Left cardiac atrium (tissue), 4 donors: ENCODE data around the gene RIT2. TPM values are rescaled to one million over a fixed set of nuclear protein-coding genes. Genes with fewer than 3 reads are reported as not detected.

Source experiments
- ATAC-seq, 2 donors: fragments of 200-7000 bp; cut with Tn5 transposase; one replicate each; pipeline ENCODE4 v1.9.1; 2020; ENCODE audit warnings: mild to moderate bottlenecking in 2 of 2, moderate library complexity in 2 of 2
- DNase-seq: peaks from one replicate; pipeline ENCODE4 v3.0.0-alpha.2; 2020
- intact Hi-C, 2 donors: fragments of 100-400 bp; cut with DNase I; formaldehyde crosslinking; loops; one replicate each; pipeline versions ENCODE4 v1.14.1 to v1.15.1; 2022 to 2023
- total RNA-seq, 2 donors: library from RNA; stranded (reverse); fragmentation: NEBNext Ultra II Directional; extraction: Animal tissue kit (Norgen Biotek cat#: 25700); gene quantifications; one replicate each; pipeline ENCODE4 v1.2.1, GENCODE V29; 2021
- donor health status: DM: no; HTN: yes; CAD: no.
- donor health status: DM: no; HTN: yes; CAD: no; lungs with severe emphysema.
- donor health status: DM: yes; HTN: yes; CAD: no.
- donor health status: Dilated cardiomyopathy.

Gene RIT2
- total RNA-seq, 2 donors from 2014 or later: not detected

DNA sequence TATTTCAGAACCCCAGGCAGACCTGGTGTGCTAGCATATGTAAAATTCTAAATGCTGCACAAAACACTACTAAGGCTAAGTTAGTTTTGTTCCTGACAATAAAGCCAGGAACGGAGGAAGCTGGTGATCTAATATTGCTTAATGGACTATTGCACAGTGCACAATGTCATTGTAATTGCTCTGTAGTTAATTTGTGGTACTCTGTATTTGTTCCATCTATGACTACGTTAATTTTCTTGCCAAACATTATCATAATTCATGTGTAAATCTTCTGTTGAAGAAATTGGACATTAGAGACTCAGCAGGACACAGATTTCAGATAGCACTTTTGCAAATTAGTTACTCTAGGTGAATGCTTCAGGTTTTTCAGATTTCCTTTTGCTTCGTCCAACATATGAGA, 232.3 kb downstream of the RIT2 start:
- intact Hi-C loops: no loop called here
- ATAC-seq (no peak), DNase-seq (no peak)

DNA sequence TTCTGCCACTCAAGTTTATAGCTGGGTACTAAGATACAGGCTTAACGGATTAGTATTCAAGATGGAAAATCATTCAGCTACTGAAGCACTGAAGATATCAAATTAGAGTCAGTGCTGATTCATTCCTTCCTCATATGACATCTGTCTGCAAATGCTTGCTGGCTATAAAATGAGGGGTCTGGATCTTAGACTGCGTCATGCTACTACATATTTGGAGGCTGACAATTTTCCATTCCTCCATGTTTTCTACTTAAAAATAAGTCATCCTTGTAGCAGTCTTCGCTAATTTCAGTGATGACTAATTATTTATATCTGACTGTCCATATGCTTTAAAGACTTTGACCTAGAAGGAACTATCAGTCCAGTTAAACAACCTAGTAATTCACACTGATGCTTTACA, 233.4 kb downstream of the RIT2 start:
- DNase-seq (no peak), ATAC-seq (no peak)
- intact Hi-C loops: no loop called here

DNA sequence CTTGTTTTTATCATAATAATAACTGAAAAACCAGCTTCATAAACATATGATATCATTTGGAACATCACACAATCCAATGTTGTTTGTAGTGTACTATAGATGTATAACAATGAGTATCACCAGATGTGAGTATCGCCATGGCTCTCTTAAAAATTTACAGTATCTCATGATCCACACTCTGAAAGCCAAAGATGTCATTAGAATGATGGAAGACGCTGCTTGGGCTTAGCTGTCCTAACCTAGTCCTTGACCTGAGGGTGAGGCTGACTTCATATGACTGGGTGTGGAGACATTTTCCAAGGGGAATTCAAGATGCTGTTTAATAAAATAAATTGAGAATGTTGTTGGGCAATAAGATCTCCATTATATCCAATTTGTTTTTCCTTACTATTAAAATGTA, 242.6 kb downstream of the RIT2 start:
- intact Hi-C loops: no loop called here
- ATAC-seq (no peak), DNase-seq (no peak)

DNA sequence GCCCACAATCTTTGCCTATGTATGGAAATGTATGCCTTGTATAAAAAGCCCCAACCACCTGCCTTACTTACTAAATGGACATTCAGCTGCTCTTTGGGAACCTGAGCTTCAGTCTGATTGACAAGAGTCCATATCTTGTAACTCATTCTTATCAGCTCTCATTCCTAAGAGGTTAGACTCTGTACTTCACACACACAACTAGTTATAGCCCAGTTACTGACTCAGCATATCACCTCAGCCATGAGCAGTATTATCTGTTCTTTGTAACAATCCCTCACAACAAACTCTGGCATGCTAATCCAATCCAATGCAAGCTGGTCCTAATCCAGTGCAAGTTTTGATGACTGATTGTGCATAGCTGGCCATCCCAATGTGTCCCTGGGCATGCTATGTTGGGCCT, 250.6 kb downstream of the RIT2 start:
- intact Hi-C loops: no loop called here
- ATAC-seq (no peak), DNase-seq (no peak)

DNA sequence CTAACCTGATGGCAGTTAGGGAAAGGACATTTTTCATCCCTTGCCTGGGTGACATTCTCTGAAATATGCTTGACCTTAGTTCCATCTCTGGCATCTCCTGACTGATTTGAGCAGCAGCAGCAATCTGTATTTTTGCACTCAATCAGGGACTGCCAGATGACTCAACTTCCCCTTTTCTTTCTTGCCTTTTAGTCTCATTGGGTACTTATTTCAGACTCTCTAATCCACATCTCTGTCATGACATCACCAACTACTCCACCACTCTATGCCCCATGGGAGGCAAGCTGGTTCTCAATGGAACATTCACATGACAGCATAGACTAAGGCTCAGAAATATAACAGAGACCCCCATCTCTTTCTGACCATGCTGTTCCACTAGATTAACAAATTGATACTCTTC, 254.2 kb downstream of the RIT2 start:
- intact Hi-C loops: no loop called here
- no peak for ATAC-seq

DNA sequence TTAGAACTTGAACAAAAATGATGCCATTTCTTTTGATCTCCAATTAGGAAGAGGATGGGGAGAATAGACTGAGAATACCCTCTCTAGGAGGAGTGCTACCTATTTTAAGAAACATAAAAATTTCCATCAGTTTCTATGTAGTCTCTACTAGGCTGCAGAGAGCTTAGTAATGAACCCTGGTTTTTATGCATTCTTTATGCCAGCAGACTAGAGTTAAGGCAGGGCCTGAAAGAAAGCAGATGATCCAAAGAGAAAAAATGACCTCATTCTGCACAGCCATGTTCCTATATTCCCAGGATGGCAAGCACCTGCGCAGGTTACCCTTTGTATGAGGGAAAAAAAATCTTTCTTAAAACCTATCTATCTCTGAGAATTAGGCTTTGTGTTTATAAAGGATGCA, 254.9 kb downstream of the RIT2 start:
- DNase-seq: no peak
- intact Hi-C loops: no loop called here
- ATAC-seq: no peak

More for the DNA sequence above, 254.2 kb downstream of the RIT2 start:
- DNase-seq: no peak

DNA sequence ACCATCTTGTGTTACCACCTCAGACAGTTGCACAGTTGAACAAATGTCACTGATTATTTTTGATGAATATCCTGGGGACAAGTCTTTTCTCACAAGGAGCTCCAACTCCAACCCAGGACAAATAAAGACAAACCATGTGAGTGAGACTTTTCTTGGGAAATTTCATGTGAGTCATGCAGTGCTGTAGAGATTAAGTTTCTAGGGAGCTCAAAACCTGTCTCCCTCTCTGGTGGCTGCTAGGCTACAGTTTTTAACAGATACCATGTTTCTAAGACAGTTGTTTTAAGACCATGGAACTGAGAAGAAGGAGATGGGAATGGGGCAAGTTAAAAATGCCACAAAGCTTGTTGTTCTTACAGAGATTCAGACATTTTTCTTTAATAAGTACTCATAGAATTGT, 255.5 kb downstream of the RIT2 start:
- peak in 1 of 2 donors; percentile 24 for ATAC-seq

DNA sequence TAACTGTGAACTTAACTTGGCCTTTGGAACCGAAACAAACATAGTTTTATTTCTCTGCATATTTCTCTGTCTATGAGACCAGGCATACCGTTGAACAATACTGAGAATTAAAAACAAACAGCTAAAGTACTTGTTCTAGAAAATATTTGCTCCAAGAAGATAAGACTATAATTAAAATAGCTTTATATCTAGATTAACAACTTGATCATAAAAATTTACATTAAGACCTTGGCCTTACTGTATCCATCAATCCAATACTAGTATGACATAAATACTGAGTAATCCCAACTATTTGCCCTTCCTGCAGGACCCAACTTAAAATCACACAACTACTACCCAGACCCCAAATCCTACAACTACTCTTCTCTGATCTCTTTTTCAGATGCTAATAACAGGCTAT, 260.9 kb downstream of the RIT2 start:
- no peak for ATAC-seq
- DNase-seq: no peak
- intact Hi-C loops: no loop called here

More for the DNA sequence above, 255.5 kb downstream of the RIT2 start:
- no peak for DNase-seq
- intact Hi-C loops: no loop called here

DNA sequence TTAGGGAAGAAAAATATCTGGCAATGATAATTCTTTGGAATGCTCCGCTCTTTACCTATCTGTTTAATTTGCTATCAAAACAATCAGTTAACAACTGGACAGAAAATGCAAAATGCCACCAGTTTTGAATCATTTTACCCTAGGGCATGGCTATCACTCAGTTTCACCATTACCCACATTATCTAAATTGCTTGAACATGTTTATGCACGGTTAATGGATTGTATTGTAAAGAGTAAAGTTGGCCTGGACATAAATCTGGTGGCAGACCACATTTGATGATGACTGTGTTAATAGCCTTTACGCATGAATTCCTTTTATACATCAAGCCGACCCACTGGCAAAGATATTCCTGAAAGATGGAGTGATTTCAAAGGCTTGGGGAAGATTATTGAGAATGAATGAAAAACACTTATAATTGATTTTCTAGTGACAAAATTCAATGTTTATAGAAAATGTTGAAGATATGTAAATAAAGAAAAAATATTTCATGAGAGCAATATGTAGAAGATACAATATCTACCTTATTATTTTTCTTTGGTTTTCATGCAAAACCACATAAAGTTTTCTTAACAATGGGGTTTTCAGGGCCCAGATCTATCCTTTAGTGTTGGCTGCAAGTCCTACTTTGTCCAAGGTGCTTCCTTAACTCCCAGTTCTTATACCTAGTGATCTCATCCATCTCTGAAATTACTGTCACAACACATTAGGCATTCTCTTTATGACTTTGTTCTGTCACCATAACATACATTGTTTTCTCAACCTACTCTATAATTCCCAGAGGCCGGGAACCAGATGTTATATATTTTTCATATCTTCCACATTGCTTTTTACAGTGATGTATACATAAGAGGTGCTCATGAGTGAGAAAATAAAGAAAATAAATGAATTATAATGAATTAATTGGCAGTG, 265.1 kb downstream of the RIT2 start:
- DNase-seq (no peak), ATAC-seq (no peak)
- intact Hi-C loops: no loop called here

DNA sequence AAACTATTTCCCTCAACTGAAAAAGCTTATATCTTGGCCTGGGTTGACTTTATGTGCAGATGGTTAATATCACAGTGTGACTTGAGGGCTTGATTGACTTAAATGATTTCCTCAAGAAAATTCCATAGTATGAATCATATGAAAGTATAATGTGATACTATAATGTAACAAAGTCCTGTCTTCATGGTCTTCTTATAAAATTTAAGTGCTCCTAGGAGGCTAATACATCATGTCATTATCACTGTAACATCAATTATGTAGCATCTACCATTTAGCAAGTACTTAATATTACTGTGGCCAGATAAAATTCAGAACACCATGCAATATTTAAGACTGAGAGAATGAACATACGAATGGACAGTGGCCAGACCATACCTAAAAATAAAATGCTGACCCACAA, 276.1 kb downstream of the RIT2 start:
- intact Hi-C loops: no loop called here

DNA sequence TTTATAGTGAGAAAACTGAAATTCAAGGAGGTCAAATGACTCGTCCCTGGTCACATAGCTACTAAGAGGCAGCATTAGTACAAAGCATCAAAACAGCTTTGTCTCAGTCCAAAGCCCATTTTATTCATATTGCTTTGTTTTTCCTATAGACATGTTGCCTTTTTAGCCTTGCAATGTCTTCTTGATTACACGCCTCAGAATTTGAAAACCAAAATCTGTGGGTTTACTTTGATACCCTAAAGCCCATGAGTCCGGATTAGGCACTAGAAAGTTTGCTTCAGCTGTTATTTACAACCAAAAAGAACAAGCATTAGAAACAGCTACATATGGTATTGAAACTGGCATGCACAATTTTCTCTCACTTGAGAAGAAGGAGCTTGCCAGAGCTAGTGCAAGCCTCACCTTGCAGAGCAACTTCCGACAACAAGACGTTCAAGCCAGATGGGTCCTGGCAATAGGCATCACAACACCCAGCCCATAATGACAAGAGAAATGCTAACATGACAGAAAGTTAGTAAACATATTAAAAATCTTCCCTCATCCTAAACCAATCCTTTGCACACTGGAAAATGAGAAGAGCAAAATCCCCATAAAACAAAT, 276.8 kb downstream of the RIT2 start:
- ATAC-seq (no peak), DNase-seq (no peak)
- intact Hi-C loops: no loop called here

More for the DNA sequence above, 276.1 kb downstream of the RIT2 start:
- ATAC-seq (no peak), DNase-seq (no peak)

DNA sequence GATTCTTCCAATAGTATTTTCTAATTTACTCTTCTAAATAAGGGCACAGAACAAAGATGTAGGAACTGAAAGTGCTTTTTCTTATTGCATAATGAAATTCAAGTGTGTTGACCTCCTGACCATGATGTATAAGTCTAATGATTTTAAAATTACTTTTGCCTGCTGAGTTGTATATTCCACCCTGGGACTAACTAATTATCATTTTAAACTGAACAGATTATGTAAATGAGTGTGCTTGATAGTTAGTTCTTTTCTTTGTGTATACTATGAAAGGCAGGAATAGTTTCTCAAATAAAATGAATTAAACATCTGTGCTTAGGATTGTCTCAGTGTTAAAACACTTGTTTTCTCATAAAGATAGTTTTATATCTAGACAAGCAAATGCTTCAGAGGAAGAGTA, 284.5 kb downstream of the RIT2 start:
- ATAC-seq (no peak), DNase-seq (no peak)
- intact Hi-C loops: no loop called here

DNA sequence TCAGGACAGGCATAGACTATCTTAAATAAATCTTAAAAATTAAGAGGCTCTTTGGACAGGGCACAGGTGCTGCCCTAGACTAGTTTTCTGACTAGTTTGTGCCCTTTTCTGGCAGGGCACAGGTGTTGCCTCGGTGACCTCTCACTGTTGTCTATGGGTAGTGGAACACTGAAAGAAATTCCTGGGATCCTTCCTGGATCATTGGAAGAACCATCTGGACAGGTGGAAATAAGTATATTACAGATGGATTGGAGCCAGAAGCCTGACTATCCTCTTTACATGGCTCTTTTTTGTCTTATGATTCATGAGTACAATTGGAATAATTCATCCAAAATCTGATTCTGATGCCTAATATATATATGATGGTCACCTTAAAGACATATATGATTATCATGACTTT, 286.6 kb downstream of the RIT2 start:
- intact Hi-C loops: no loop called here
- DNase-seq (no peak), ATAC-seq (no peak)

DNA sequence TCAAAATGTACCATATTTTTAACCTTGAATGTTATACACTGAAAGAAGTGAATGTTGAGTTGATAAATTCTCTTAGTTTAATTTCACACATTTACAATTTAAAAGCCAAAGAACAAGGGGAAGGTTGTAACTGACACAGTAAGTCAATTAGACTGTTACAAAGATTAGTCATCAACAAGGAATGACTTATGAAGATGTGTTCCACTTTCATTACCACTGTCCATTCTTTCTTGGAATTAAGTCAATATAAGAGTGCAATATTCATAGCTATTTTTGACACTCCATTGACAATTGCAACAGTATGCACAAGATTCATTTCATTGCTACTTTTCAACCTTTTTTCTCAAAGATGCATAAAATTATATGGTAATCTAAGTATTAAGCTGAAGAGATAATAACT, 291.3 kb downstream of the RIT2 start:
- DNase-seq (no peak), ATAC-seq (no peak)
- intact Hi-C loops: no loop called here

DNA sequence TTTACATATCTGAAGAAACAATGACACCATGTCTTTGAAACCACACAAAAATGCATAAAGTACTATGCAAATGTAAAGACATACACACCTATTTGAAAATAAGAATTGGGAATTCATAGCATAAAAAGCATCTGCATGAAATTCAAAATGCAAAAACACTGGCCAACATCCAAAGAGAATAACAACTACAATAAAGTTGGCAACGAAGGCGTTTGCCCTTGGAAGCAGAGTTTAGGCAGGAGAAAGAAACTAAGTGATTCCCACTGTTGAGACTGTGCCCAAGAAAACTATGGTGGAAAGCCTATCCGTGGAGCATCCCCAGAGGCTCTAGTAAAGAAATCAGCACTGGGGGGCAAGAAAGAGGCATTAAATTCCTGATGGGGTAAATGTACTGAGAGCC, 292.8 kb downstream of the RIT2 start:
- ATAC-seq: no peak
- DNase-seq: no peak
- intact Hi-C loops: no loop called here

DNA sequence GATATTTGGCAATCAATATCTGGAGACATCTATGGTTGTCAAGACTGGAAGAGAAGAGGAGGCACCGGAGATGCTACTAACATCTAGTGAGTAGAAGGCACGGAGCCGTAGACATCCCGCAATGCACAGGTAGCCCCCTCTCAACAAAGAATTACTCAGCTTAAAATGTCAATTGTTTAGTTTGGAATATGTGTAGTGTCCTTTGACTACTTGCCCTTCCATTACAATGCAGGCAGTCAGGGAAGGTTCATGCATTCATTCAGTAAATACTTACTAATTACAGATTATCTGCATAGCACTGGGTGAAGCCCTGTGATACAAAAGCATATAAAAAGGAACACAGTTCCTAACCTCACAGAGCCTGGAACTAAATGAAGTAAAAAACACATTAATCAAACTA, 294.0 kb downstream of the RIT2 start:
- DNase-seq (no peak), ATAC-seq (no peak)
- intact Hi-C loops: no loop called here

DNA sequence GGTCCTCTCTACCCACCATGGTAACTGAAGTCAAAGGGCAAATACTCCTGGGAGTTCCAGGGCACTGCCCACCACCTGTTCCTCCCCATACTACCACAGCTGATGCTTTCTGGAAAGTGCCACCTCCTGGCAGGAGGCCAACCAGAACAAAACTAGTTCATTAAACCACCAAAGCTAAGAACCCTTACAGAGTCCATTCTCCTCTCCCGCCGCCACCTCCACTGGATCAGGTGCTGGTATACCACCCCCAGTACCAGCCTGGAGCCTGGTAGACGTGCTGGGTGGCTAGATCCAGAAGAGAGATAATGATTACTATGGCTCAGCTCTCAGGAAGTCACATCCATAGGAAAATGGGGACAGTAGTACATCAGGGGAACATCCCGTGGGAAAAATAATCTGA, 300.9 kb downstream of the RIT2 start:
- no peak for ATAC-seq
- no peak for DNase-seq
- intact Hi-C loops: no loop called here

DNA sequence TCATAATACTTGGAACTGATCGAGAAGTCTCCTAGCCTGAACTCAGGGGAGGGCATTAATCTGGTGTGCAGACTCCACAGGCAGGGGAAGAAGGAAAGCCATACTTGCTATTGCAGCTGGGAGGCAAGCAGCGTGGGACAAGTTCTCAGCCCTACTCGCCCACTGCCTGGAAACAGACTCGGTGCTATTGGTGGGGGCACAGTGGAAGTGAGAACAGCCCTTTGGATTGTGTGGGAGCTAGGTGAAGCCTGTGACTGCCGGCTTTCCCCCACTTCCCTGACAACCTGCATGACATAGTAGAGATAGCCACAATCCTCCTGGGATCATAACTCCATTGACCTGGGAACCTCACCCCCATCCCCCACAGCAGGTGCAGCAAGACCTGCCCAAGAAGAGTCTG, 301.3 kb downstream of the RIT2 start:
- intact Hi-C loops: no loop called here
- no peak for DNase-seq
- ATAC-seq: no peak

DNA sequence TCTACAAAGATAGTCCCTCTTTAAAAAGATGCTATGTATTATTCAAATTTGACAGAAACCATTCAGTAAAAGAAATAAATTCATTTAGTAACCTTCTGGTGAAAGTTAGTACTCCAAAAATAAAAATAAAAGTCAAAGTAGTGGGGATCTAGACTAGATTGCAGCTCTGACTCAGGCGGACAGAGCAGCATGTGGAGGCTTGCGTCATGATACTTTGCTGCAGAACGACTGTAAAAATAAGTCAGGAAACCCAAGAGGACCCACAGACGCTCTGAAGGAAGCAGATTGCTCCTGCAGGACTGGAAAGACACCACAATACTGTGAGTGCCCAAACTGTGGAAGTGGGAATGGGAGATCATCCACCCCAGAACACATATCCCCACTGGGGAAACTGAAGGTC, 301.9 kb downstream of the RIT2 start:
- intact Hi-C loops: no loop called here
- ATAC-seq: no peak

DNA sequence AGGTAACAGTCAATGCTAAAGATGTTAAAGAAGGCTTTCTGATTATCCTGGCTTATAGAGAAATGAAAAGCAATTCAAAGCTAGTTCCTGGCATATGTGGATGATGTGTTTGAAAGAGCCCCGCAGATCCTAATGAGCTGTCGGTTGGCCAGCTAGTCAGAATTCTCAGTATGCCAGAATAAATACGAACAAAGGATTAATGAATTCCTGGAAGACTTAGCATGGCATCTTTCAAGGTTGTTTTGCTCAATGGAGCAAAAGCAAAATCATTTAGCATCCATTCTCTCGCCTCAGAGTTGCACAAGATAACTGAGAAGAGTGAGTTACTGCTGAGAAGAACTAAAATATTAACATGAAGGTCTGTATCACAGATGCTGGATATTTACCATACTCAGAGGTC, 307.6 kb downstream of the RIT2 start:
- DNase-seq: no peak
- intact Hi-C loops: no loop called here
- no peak for ATAC-seq

More for the DNA sequence above, 301.9 kb downstream of the RIT2 start:
- no peak for DNase-seq

DNA sequence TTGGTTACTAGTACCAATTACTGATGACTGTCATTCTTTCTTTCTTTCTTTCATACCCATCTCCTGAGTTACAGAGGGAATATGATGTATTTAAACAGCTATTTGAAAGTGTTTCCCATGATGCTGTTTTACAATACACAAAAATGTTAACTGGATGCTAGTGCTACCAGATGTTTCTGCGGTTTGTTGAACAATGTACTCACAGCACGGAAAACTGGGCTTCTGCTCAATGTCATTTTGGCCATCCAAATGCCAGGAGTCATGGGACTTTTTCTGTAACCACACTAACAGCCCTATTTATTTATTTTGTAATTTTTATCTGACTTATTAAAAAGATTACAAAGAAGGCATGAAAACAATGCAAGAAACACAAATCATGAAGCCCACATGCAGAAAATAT, 313.8 kb downstream of the RIT2 start:
- intact Hi-C loops: no loop called here
- ATAC-seq: no peak
- DNase-seq: no peak
